ENCODE results near the gene ME3. TPM values are rescaled to one million over a fixed set of nuclear protein-coding genes. Genes with fewer than 3 reads are reported as not detected.

The ME3 gene
- total RNA-seq, 1 experiment from 2014 or later: 1.8 TPM

- TF ChIP-seq CDX4 (CRISPR knock-in tag; IDR thresholded peaks at IDR 0.05; ENCODE audit: borderline replicate concordance): no peak
- TF ChIP-seq ELF4 (CRISPR knock-in tag; IDR thresholded peaks at IDR 0.05; ENCODE audit: low read depth): no peak
- TF ChIP-seq E2F1 (CRISPR knock-in tag; IDR thresholded peaks at IDR 0.05): no peak
Observed at GRCh38 chr11:86414032-86414431, 258.4 kb downstream of the ME3 start (continued).

GRCh38 chr11:86408845-86409244, 263.6 kb downstream of the ME3 start:
- no peak overlapping the region for H3K27ac Mint-ChIP-seq
- CTCF ChIA-PET: interaction anchor here (0.9 kb wide), 1 partner anchor 48 kb away, joined by 3 read pairs; no protein-coding TSS in a partner anchor
- no peak overlapping the region for H3K4me3 Mint-ChIP-seq
- H3K4me1 Mint-ChIP-seq: no peaks in the 10 kb centered on the region
- TF ChIP-seq CREM (CRISPR knock-in tag; IDR thresholded peaks at IDR 0.05): no peak
- no peak for TF ChIP-seq NFATC4 (CRISPR knock-in tag; IDR thresholded peaks at IDR 0.05)
- TF ChIP-seq ZBTB21 (CRISPR knock-in tag; IDR thresholded peaks at IDR 0.05; ENCODE audit: borderline replicate concordance): no peak
- TF ChIP-seq GTF2I (CRISPR knock-in tag; conservative IDR thresholded peaks at IDR 0.05): no peak
- no peak for TF ChIP-seq CTCF (IDR thresholded peaks at IDR 0.05)
- no peaks in the 10 kb centered on the region for H3K36me3 Mint-ChIP-seq
- no peaks in the 10 kb centered on the region for H3K27me3 Mint-ChIP-seq (ENCODE audit: low read depth)
- POLR2A ChIA-PET: no interaction called here
- DNase-seq (ENCODE audit: low spot score) (no peak), ATAC-seq (no peak)
- H3K9me3 Mint-ChIP-seq: no peaks in the 10 kb centered on the region

GRCh38 chr11:86403458-86403857, 269.0 kb downstream of the ME3 start:
- H3K36me3 Mint-ChIP-seq: 0 out of 2 replicates have a peak, but pooled peaks cover 2% of the 10 kb centered on the region
- H3K4me1 Mint-ChIP-seq: no peaks in the 10 kb centered on the region
- peaks cover 5% of the 10 kb centered on the region; the same call in 1 of the 2 replicates for H3K9me3 Mint-ChIP-seq
- CTCF ChIA-PET: no interaction called here
- POLR2A ChIA-PET: no interaction called here
- no peak for ATAC-seq
- no peak overlapping the region for H3K4me3 Mint-ChIP-seq
- H3K27me3 Mint-ChIP-seq (ENCODE audit: low read depth): no peaks in the 10 kb centered on the region
- no peak overlapping the region for H3K27ac Mint-ChIP-seq
- no peak for DNase-seq (ENCODE audit: low spot score)
- TF ChIP-seq MLX (CRISPR knock-in tag; IDR thresholded peaks at IDR 0.05) (no peak), ZSCAN18 (CRISPR knock-in tag; IDR thresholded peaks at IDR 0.05) (no peak), ATF1 (CRISPR knock-in tag; IDR thresholded peaks at IDR 0.05) (no peak), GTF2I (CRISPR knock-in tag; conservative IDR thresholded peaks at IDR 0.05) (no peak), ZBTB43 (CRISPR knock-in tag; IDR thresholded peaks at IDR 0.05) (no peak), NFYB (CRISPR knock-in tag; conservative IDR thresholded peaks at IDR 0.05; ENCODE audit: low read depth) (no peak), KAT7 (CRISPR knock-in tag; IDR thresholded peaks at IDR 0.05; ENCODE audit: borderline replicate concordance) (no peak), ZNF219 (CRISPR knock-in tag; IDR thresholded peaks at IDR 0.05; ENCODE audit: borderline replicate concordance) (no peak), NR3C1 (CRISPR knock-in tag; conservative IDR thresholded peaks at IDR 0.05; ENCODE audit: low read depth) (no peak), E2F5 (CRISPR knock-in tag; IDR thresholded peaks at IDR 0.05) (no peak), JUN (CRISPR knock-in tag; IDR thresholded peaks at IDR 0.05) (no peak), GABPB1 (CRISPR knock-in tag; IDR thresholded peaks at IDR 0.05) (no peak), USF1 (CRISPR knock-in tag; IDR thresholded peaks at IDR 0.05) (no peak), ARID4B (CRISPR knock-in tag; IDR thresholded peaks at IDR 0.05; ENCODE audit: borderline replicate concordance) (no peak)
